Right cardiac atrium (tissue), 5 donors: ENCODE results near the gene CHORDC1. TPM values are rescaled to one million over a fixed set of nuclear protein-coding genes. Genes with fewer than 3 reads are reported as not detected.
"Not testable (repeated sequence)": the region's sequence is repeated elsewhere in the genome, so short reads cannot be mapped to it uniquely, and the experiment has no call there.

Experiments used
- ATAC-seq, 2 donors: fragments of 200-7000 bp; cut with Tn5 transposase; one replicate each; pipeline versions ENCODE4 v1.8.0 to v1.9.1; 2020; ENCODE audit warnings: moderate library complexity in 2 of 2, mild to moderate bottlenecking in 1 of 2
- DNase-seq, 3 donors: peaks; one replicate each; pipeline ENCODE4 v3.0.0-alpha.2; 2020
- H3K27ac ChIP-seq: one replicate; pipeline ENCODE4 v1.5.1; 2013; ENCODE audit warnings: mild to moderate bottlenecking, low read length, control low read depth, moderate library complexity
- H3K27me3 ChIP-seq: one replicate; pipeline ENCODE4 v1.6.1; 2013; ENCODE audit not compliant: control insufficient read depth, insufficient read depth
- H3K4me1 ChIP-seq: one replicate; pipeline ENCODE4 v1.6.1; 2013; ENCODE audit warnings: low read length; ENCODE audit not compliant: control insufficient read depth, insufficient read depth
- H3K4me3 ChIP-seq: one replicate; pipeline ENCODE4 v1.5.1; 2013; ENCODE audit warnings: low read length, control low read depth
- H3K9me3 ChIP-seq: one replicate; pipeline ENCODE4 v1.6.1; 2013; ENCODE audit warnings: low read length; ENCODE audit not compliant: control insufficient read depth
- WGBS: extraction: QIAGEN DNeasy Blood & Tissue Kit; methylation state at CpG from one replicate; pipeline ENCODE4 v1.1.7; 2013; 5-methylcytosine and 5-hydroxymethylcytosine counted together
- intact Hi-C, 4 donors: fragments of 100-400 bp; cut with DNase I; formaldehyde crosslinking; loops; one replicate each; pipeline versions ENCODE4 v1.11.0 to v1.14.0; 2022 to 2023
- polyA plus RNA-seq: library from polyadenylated mRNA; stranded (reverse); fragments of 200-250 nt; gene quantifications from one replicate; pipeline ENCODE4 v1.2.3, GENCODE V29; 2013
- total RNA-seq, 4 donors: library from RNA; stranded (reverse); fragmentation: NEBNext Ultra II Directional; extraction: Animal tissue kit (Norgen Biotek cat#: 25700); gene quantifications; one replicate each; pipeline ENCODE4 v1.2.1, GENCODE V29; 2021
- donor health status: healthy with polysubstance abuse.
- donor health status: DM: no; HTN: yes; CAD: no.
- donor health status: DM: no; HTN: no; CAD: no.
- donor health status: DM: no; HTN: yes; CAD: no; lungs with severe emphysema.
- donor health status: DM: yes; HTN: yes; CAD: no.

The CHORDC1 gene
- total and polyA plus RNA-seq, 5 donors, result 30.6 to 49.9 (median 37.8) TPM

- WGBS, result 26% methylated on average over 2 of the region's 2 CpGs
- intact Hi-C loops, result no loop called here
- Histone ChIP-seq H3K4me3 (no peak overlapping the region), H3K9me3 (no peaks in the 10 kb centered on the region), H3K27me3 (no peaks in the 10 kb centered on the region), H3K4me1 (no peaks in the 10 kb centered on the region), H3K27ac (no peak overlapping the region)
- no peak for ATAC-seq
- DNase-seq, result no peak
These were observed 42.9 kb downstream of the CHORDC1 start for GRCh38 chr11:90179923-90180322.

- intact Hi-C loops, result no loop called here
- H3K27me3 ChIP-seq, result no peaks in the 10 kb centered on the region
- no peak for ATAC-seq
- H3K4me1 ChIP-seq, result no peaks in the 10 kb centered on the region
- H3K27ac ChIP-seq, result no peak overlapping the region
- H3K4me3 ChIP-seq, result no peak overlapping the region
- no peak for DNase-seq
- 96% methylated on average over 2 of the region's 2 CpGs for WGBS
- no peaks in the 10 kb centered on the region for H3K9me3 ChIP-seq
These were observed 44.1 kb downstream of the CHORDC1 start for GRCh38 chr11:90178751-90179150.

- ATAC-seq (no peak), DNase-seq (no peak)
- WGBS, result 93% methylated on average over 1 of the region's 1 CpG
- H3K27me3 ChIP-seq, result no peaks in the 10 kb centered on the region
- H3K4me3 ChIP-seq, result no peak overlapping the region
- no peaks in the 10 kb centered on the region for H3K4me1 ChIP-seq
- H3K9me3 ChIP-seq, result no peaks in the 10 kb centered on the region
- no peak overlapping the region for H3K27ac ChIP-seq
- intact Hi-C loops, result no loop called here
These were observed 46.8 kb downstream of the CHORDC1 start for GRCh38 chr11:90176069-90176468.

GRCh38 chr11:90171359-90171758 lies 51.5 kb downstream of the CHORDC1 start:
- DNase-seq, result no peak
- H3K27ac ChIP-seq, result no peak overlapping the region
- intact Hi-C loops, result no loop called here
- H3K4me3 ChIP-seq, result no peak overlapping the region
- H3K4me1 ChIP-seq, result no peaks in the 10 kb centered on the region
- ATAC-seq, result no peak
- H3K9me3 ChIP-seq, result no peaks in the 10 kb centered on the region
- no peaks in the 10 kb centered on the region for H3K27me3 ChIP-seq

GRCh38 chr11:90168571-90168970 lies 54.3 kb downstream of the CHORDC1 start:
- whole genome bisulfite sequencing, result 89% methylated on average over 3 of the region's 3 CpGs
- H3K27ac ChIP-seq, result no peak overlapping the region
- no peak for DNase-seq
- intact Hi-C loops, result no loop called here
- no peaks in the 10 kb centered on the region for H3K9me3 ChIP-seq
- ATAC-seq, result no peak
- no peaks in the 10 kb centered on the region for H3K4me1 ChIP-seq
- H3K27me3 ChIP-seq, result no peaks in the 10 kb centered on the region
- H3K4me3 ChIP-seq, result no peak overlapping the region

- H3K4me1 ChIP-seq, ATAC-seq, H3K27me3 ChIP-seq, H3K9me3 ChIP-seq, H3K4me3 ChIP-seq, H3K27ac ChIP-seq, DNase-seq, intact Hi-C loops: not testable (repeated sequence)
- 75% methylated on average over 8 of the region's 8 CpGs for WGBS
These were observed 55.1 kb downstream of the CHORDC1 start for GRCh38 chr11:90167704-90168103.

GRCh38 chr11:90166982-90167573 lies 55.8 kb downstream of the CHORDC1 start:
- WGBS, result 96% methylated on average over 49 of the region's 49 CpGs
- H3K4me3 ChIP-seq, ATAC-seq, DNase-seq, H3K4me1 ChIP-seq, H3K9me3 ChIP-seq, H3K27ac ChIP-seq, intact Hi-C loops, H3K27me3 ChIP-seq: not testable (repeated sequence)

Other genes with a start within 250 kb of the CHORDC1 start
- not detected for gene TRIM49C, start 191.9 kb downstream of the CHORDC1 start, total RNA-seq
- gene TRIM49C, start 191.9 kb downstream of the CHORDC1 start, polyA plus RNA-seq, result not detected
- gene UBTFL1, start 137.1 kb downstream of the CHORDC1 start, total RNA-seq, result not detected
- not detected for gene UBTFL1, start 137.1 kb downstream of the CHORDC1 start, polyA plus RNA-seq
- 1 to 10 TPM; 1.0 to 2.3 (median 1.7) TPM for gene NAALAD2, start 88.4 kb downstream of the CHORDC1 start, total RNA-seq
- 2.0 TPM for gene NAALAD2, start 88.4 kb downstream of the CHORDC1 start, polyA plus RNA-seq